PC-9 (cell line): ENCODE measurements around the gene CLDN8. TPM values are rescaled to one million over a fixed set of nuclear protein-coding genes. Genes with fewer than 3 reads are reported as not detected.

Experiments used
- BruUV-seq: library from RNA; stranded (reverse); fragments of 400-500 nt; replicated peaks from 2 replicates; lab custom pipeline; 2021; lab: Mats Ljungman, UMichigan
- CTCF ChIA-PET: fragments of 300-600 bp; sonication (Branson Sonifier 250); formaldehyde crosslinking; loops from one replicate; lab custom pipeline; 2022; ENCODE audit warnings: antibody characterized with exemption; lab: Charles Lee
- POLR2A ChIA-PET: fragments of 300-600 bp; sonication (Branson Sonifier 250); formaldehyde crosslinking; loops from one replicate; lab custom pipeline; 2022; ENCODE audit warnings: antibody characterized with exemption; ENCODE audit not compliant: unreplicated experiment; lab: Charles Lee
- DNase-seq, 2 experiments: peaks; one replicate each; pipeline versions ENCODE4 v3.0.0 to v3.0.0-alpha.2; 2015 to 2022; ENCODE audit warnings: mixed read lengths in 1 of 2
- H2AFZ ChIP-seq: fragments of 200-600 bp; sonication (generic); 2 replicates; pipeline ENCODE4 v1.8.1; 2017; ENCODE audit warnings: antibody characterized with exemption
- H3F3A ChIP-seq: fragments of 200-600 bp; sonication (generic); 2 replicates; pipeline ENCODE4 v1.8.1; 2017; ENCODE audit warnings: antibody characterized with exemption, mild to moderate bottlenecking, low read depth; ENCODE audit not compliant: insufficient read depth
- H3K27ac ChIP-seq: fragments of 200-600 bp; sonication (generic); 2 replicates; pipeline ENCODE4 v1.6.1; 2016; ENCODE audit warnings: mixed run types
- H3K27me3 ChIP-seq: fragments of 200-600 bp; sonication (generic); 2 replicates; pipeline ENCODE4 v1.6.1; 2016; ENCODE audit warnings: low read depth, mixed run types; ENCODE audit not compliant: insufficient read depth
- H3K36me3 ChIP-seq: fragments of 200-600 bp; sonication (generic); 2 replicates; pipeline ENCODE4 v1.6.1; 2016; ENCODE audit warnings: low read depth, mixed run types
- H3K4me1 ChIP-seq: fragments of 200-600 bp; sonication (generic); replicated peaks from 2 replicates; pipeline ENCODE4 v1.6.1; 2016; ENCODE audit warnings: mixed run types; ENCODE audit not compliant: insufficient read depth
- H3K4me2 ChIP-seq: fragments of 200-600 bp; sonication (generic); 2 replicates; pipeline ENCODE4 v1.6.1; 2017; ENCODE audit warnings: mixed run types
- H3K4me3 ChIP-seq: fragments of 200-600 bp; sonication (generic); 2 replicates; pipeline ENCODE4 v1.6.1; 2016; ENCODE audit warnings: mixed run types
- H3K79me2 ChIP-seq: fragments of 200-600 bp; sonication (generic); 2 replicates; pipeline ENCODE4 v1.6.1; 2017; ENCODE audit warnings: low read depth, mixed run types
- H3K9me2 ChIP-seq: fragments of 200-600 bp; sonication (generic); 2 replicates; pipeline ENCODE4 v1.8.1; 2017; ENCODE audit warnings: mild to moderate bottlenecking; ENCODE audit not compliant: insufficient read depth
- H3K9me3 ChIP-seq: fragments of 200-600 bp; sonication (generic); 2 replicates; pipeline ENCODE4 v1.8.1; 2016; ENCODE audit warnings: low read depth; ENCODE audit not compliant: insufficient read depth
- H4K20me1 ChIP-seq: fragments of 200-600 bp; sonication (generic); 2 replicates; pipeline ENCODE4 v1.8.1; 2017; ENCODE audit not compliant: insufficient read depth
- CTCF ChIP-seq: fragments of 200-600 bp; sonication (generic); conservative IDR thresholded peaks from 2 replicates; pipeline ENCODE4 v1.6.1; 2017; ENCODE audit warnings: mixed run types, antibody characterized with exemption, mild to moderate bottlenecking, moderate library complexity
- EZH2 ChIP-seq: fragments of 200-600 bp; sonication (generic); IDR thresholded peaks from 2 replicates; pipeline ENCODE4 v1.8.0; 2017; ENCODE audit warnings: antibody characterized with exemption, low read depth
- intact Hi-C: fragments of 100-400 bp; cut with micrococcal nuclease; formaldehyde crosslinking; loops from one replicate; pipeline ENCODE4 v1.10.0; 2022; ENCODE audit not compliant: unreplicated experiment
- total RNA-seq: library from RNA; stranded (reverse); gene quantifications from 2 replicates; pipeline ENCODE4 v1.2.3, GENCODE V29; 2021

Gene CLDN8
- total RNA-seq, 1 experiment from 2014 or later: 1.2 TPM

- Histone ChIP-seq H2AFZ (0 out of 2 replicates have a peak overlapping the region, but pooled peaks have one; percentile 62), H3K4me3 (no peak overlapping the region), H3K36me3 (no peaks in the 10 kb centered on the region), H3K27me3 (no peaks in the 10 kb centered on the region), H3K4me1 (peaks cover 13% of the 10 kb centered on the region), H3K9me3 (no peaks in the 10 kb centered on the region), H3K79me2 (no peaks in the 10 kb centered on the region), H3F3A (no peaks in the 10 kb centered on the region), H3K27ac (peak overlapping the region; percentile 73), H3K4me2 (peak overlapping the region; percentile 23; the same call in 1 of the 2 replicates), H3K9me2 (no peaks in the 10 kb centered on the region), H4K20me1 (no peaks in the 10 kb centered on the region)
- intact Hi-C loops: loop anchor here (1.0 kb wide), 1 partner anchor 20 kb away; no protein-coding TSS in a partner anchor
- CTCF ChIA-PET: no interaction called here
- peak in 1 of 2 experiments; percentile 35 for DNase-seq
- POLR2A ChIA-PET: interaction anchor here (0.5 to 1.0 kb wide), 6 partner anchors 9 to 1190 kb away, joined by 3 to 7 read pairs (median 4); partner anchors contain the start of gene CLDN8
- no peak for TF ChIP-seq CTCF
- no peak for TF ChIP-seq EZH2
- TSS peak; percentile 98 for BruUV-seq
Measured at GRCh38 chr21:30207252-30207579, 8.7 kb downstream of the CLDN8 start.

GRCh38 chr21:30206551-30207251 lies 9.2 kb downstream of the CLDN8 start:
- Histone ChIP-seq H3K79me2 (no peaks in the 10 kb centered on the region), H3K4me2 (peak overlapping the region; percentile 23; the same call in 1 of the 2 replicates), H3K36me3 (no peaks in the 10 kb centered on the region), H3F3A (no peaks in the 10 kb centered on the region), H3K27me3 (no peaks in the 10 kb centered on the region), H3K4me3 (no peak overlapping the region), H3K27ac (peak overlapping the region; percentile 73), H3K9me3 (no peaks in the 10 kb centered on the region), H3K9me2 (no peaks in the 10 kb centered on the region), H2AFZ (peak overlapping the region; percentile 62; the same call in 1 of the 2 replicates), H4K20me1 (no peaks in the 10 kb centered on the region), H3K4me1 (peaks cover 13% of the 10 kb centered on the region)
- intact Hi-C loops: loop anchor here (1.0 kb wide), 1 partner anchor 21 kb away; no protein-coding TSS in a partner anchor
- CTCF ChIA-PET: no interaction called here
- no peak for TF ChIP-seq EZH2
- TF ChIP-seq CTCF: no peak
- POLR2A ChIA-PET: interaction anchor here (0.5 to 1.0 kb wide), 7 partner anchors 9 to 1190 kb away, joined by 3 to 7 read pairs (median 4); partner anchors contain the start of genes CCT8 and CLDN8
- TSS peak; percentile 100 for BruUV-seq
- peak; percentile 52 to 55 for DNase-seq

GRCh38 chr21:30200000-30200399 lies 15.9 kb downstream of the CLDN8 start:
- POLR2A ChIA-PET: no interaction called here

More at GRCh38 chr21:30200000-30200399, 15.9 kb downstream of the CLDN8 start:
- Histone ChIP-seq H3K4me2 (no peak overlapping the region), H3K9me3 (no peaks in the 10 kb centered on the region), H3K9me2 (no peaks in the 10 kb centered on the region), H3K36me3 (no peaks in the 10 kb centered on the region), H3K79me2 (no peaks in the 10 kb centered on the region), H2AFZ (no peak overlapping the region), H3K4me1 (no peaks in the 10 kb centered on the region), H3F3A (no peaks in the 10 kb centered on the region), H3K27me3 (no peaks in the 10 kb centered on the region), H3K4me3 (no peak overlapping the region), H3K27ac (no peak overlapping the region), H4K20me1 (no peaks in the 10 kb centered on the region)
- CTCF ChIA-PET: no interaction called here
- intact Hi-C loops: no loop called here
- BruUV-seq: no TSS peak
- DNase-seq: no peak
- TF ChIP-seq CTCF (no peak), EZH2 (no peak)
